DMS114 treated with DMSO at 0.1 percent for 48 hours (cell line): ENCODE data around the gene RHOF.
A peak's percentile ranks its signal among the peaks of the same experiment; 100 is the strongest.

Experiments used
- DNase-seq: peaks from one replicate; lab custom pipeline; 2025; ENCODE audit not compliant: unreplicated experiment; lab: John Stamatoyannopoulos, UW

The RHOF gene, protein sequence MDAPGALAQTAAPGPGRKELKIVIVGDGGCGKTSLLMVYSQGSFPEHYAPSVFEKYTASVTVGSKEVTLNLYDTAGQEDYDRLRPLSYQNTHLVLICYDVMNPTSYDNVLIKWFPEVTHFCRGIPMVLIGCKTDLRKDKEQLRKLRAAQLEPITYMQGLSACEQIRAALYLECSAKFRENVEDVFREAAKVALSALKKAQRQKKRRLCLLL

GRCh38 chr12:121793440-121793837 lies at the start of gene RHOF:
TSS of gene RHOF (minus strand) at chr12:121793688. CDS start at chr12:121793633, 55 bp downstream.
- no peak for DNase-seq

DNA sequence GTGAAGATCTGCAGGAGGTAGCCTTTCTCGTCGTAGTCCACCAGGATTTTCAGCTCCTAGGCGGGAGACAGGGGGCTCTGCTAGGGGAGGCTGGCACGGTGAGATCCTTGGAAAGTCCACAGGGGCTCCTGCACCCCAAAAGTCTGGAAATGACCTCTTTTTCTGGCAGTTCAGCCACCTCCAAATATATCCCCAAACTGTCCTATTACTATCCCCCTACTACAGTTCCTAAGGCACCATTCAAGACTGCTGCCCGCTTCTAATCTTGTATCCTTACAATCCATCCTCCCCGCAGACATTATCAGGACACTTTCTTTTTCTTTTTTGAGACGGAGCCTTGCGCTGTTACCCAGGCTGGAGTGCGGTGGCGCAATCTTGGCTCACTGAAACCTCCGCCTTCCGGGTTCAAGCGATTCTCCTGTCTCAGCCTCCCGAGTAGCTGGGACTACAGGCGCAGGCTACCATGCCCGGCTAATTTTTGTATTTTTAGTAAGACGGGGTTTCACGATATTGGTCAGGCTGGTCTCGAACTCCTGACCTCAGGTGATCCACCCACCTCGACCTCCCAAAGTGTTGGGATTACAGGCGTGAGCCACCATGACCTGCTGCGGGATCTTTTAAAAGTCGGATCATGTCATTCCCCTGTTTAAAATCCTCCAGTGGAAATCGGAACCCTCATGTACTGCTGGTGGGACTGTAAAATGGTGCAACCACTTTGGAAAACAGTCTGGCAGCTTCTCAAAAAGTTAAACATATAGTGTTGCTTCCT lies 46.7 kb upstream of the RHOF start:
- no peak for DNase-seq

GRCh38 chr12:121839106-121839992 lies 45.9 kb upstream of the RHOF start:
- DNase-seq: peak; percentile 97

DNA sequence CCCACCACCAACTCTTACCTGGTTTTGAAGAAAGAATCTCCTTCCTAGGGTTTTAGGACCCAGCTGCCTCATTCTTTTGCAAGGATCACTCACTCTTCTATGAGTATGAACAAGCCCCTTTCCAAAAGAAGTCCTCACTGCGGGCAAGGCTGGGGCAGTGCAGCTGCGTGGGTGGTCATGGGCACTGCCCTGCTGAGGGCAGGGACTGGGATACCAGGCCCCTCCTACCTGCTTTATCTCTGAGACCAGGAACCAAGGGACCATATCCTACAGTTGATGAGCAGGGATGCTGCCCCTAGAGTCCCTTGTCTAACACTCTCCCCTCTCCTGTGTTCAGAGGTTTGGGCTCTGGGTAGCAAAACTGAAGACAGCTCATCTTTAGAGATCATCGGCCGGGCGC lies 44.6 kb upstream of the RHOF start:
- no peak for DNase-seq

- no peak for DNase-seq
Observed at GRCh38 chr12:121837680-121838079, 44.2 kb upstream of the RHOF start.

DNA sequence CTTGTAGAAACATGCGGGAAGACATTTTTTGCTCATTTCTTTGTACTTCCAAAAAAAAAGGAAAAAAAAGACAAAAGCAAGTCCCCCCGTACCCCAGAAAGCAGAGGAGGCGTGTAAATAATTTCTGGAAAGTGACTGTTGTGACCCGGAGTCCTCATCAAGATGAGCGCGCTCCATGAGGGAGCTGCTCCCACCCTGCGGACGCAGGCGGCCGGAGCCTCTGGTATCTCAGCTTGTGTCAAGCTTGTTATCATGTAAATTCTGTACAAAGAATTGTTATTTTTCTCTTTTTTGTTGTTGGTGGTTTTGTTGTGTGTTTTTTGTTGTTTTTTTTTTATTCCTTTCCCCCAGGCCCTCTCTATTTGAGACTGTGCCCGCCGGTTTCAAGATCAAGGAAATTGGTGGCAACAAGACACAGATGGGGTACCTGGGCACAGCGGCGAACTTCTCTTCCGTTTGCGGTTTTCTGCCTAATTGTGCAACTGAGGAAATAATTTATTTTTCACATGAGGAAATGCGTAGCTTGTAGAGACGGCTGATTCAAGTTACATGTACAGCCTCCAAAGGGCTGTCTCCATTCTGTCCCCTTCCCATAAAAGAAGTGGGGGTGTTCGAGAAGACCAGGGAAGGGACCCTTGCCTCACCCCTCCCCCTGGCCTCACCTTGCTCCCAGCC lies 38.2 kb upstream of the RHOF start:
- no peak for DNase-seq

DNA sequence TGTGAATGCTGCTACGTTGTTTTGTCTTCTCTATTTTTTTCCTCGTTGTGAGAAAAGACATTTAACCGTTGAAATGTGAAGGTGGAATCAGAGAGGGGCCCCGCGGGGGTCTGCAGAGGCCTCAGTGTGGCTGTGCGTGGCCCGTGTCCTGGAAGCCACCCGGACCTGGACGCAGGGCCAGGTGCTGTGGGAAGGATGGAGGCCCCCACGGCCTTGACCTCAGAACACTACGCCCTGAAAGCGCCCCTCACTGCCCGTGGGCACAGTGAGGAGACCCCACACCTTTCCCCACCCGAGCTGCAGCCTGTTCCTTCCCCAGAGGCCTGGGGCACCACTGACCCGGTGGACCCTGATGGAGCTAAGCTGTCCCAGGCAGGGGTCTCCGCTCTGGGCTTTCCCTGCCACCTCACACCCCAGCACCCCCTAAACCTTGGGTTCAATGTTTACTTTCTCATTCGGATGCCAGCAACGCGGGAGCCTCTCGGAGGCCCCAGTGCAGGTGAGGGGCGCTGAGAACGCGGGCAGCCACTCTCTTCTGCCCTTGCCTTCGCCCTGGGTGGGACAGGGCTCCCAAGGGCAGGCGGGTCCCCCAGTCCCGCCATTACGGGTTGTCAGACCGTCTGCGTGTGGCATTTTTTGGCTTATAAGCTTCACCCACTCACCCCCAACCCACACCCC lies 37.2 kb upstream of the RHOF start:
- no peak for DNase-seq

- DNase-seq: no peak
Observed at GRCh38 chr12:121830134-121830533, 36.6 kb upstream of the RHOF start.

GRCh38 chr12:121829250-121829918 lies 35.9 kb upstream of the RHOF start:
- DNase-seq: no peak

- no peak for DNase-seq
Observed at GRCh38 chr12:121828826-121829225, 35.3 kb upstream of the RHOF start.

DNA sequence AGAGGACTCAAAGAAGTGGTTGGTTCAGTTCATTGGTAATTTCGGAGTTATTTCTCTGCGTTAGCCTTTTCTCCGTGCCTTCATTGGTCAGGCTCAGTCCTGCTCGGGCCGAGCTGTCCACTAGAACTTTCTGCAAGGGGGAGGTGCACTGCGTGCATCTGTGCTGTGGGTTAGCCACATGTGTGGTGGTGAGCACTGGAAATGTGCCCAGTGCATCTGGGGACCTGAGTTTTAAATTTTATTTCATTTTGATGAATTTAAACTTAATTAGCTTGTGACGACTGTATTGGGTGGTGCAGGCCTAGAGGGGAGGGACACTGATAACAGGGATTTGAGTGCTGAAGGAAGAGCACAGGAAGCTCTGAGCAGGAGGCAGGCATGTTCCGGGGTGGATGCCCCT lies 34.8 kb upstream of the RHOF start:
- DNase-seq: no peak

DNA sequence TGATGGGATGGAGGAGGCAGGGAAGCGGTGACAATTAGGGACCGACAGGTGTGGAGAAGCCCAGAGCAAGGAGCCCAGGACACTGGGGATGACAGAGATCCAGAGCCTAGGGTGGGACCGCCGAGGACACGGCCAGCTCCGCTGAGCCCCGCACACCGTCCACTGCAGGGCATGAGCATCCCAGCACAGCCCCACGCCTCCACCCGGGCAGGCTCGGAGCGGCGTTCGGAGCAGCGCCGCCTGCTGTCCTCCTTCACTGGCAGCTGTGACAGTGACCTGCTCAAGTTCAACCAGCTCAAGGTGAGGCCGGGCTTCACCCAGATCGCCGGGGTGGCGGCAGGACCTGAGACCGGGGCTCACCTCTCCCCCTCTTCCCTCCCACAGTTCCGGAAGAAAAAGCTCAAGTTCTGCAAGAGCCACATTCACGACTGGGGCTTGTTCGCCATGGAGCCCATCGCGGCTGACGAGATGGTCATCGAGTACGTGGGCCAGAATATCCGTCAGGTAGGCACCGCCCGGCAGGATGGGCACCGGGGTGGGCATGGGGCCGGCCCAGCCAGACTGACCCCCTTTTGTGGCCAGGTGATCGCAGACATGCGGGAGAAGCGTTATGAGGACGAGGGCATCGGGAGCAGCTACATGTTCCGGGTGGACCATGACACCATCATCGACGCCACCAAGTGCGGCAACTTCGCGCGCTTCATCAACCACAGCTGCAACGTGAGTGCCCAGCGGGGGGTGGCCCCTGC lies 34.0 kb upstream of the RHOF start:
- no peak for DNase-seq

DNA sequence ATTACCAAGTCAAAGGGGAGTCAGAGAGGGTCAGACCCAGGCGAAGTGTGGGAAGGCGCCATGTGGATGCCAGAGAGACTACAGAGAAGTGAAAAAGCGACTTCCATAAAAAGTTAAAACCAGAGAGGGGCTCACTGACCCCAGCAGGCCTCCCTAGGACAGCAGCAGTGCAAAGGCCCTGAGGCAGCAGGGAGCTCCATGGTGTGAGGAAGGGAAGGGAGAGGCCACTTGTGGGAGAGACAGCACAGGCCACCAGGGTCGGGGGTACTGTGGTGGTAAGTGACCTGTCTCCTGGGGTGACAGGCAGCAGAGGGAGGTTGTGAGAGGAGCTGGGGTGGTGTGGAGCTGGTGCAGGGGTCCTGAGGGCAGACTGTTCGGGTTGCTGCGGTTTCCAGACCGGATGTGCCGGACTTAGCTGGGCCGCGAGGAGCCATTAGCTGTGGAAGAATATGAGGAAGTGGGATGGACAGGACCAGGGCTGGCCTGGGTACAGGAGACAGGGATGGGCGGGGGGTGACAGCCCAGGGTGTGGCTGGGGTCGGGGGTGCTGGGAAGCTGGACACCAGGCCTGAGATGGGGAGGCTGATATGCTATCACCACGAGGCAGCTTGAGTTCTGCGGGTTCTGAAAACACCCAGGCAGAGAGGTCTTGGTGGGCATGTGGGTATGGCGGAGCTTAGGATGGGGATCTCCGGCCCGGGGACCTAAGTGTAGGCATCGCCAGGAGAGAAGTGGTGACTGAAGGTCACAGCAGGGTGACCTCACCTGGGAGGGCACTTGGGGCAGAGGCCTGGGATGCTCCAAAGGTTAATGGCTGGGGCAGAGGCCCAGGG lies 33.0 kb upstream of the RHOF start:
- DNase-seq: no peak

DNA sequence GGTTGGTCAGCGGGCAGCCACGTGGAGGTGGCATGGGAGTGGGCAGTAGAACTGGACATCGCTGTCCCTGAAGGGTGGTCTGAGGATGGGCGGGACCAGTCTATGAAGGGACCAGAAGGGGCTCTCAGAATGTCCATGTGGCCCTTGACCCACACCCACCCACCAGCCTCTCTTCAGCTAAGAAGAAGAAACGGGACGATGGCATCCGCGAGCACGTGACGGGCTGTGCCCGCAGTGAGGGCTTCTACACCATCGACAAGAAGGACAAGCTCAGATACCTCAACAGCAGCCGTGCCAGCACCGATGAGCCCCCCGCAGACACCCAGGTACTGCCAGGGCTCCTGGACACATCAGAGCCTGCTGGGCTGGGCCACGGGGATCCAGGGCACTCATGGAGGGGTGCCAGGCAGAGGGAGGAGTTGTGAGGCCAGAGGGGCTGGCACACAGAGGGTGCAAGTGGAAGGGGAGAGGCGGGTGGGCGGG lies 31.6 kb upstream of the RHOF start:
- no peak for DNase-seq

GRCh38 chr12:121823727-121824115 lies 30.2 kb upstream of the RHOF start:
- DNase-seq: no peak

DNA sequence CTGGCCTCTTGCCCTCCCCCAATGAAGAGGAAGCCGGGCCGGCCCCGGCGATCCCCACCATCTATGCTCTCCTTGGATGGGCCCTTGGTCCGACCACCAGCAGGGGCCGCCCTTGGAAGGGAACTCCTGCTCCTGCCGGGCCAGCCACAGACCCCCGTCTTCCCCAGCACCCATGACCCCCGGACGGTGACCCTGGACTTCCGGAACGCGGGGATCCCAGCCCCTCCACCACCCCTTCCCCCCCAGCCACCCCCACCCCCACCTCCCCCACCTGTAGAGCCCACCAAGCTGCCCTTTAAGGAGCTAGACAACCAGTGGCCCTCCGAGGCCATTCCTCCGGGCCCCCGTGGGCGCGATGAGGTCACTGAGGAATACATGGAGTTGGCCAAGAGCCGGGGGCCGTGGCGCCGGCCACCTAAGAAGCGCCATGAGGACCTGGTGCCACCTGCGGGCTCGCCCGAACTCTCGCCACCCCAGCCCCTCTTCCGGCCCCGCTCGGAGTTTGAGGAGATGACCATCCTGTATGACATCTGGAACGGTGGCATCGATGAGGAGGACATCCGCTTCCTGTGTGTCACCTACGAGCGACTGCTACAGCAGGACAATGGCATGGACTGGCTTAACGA lies 29.7 kb upstream of the RHOF start:
- no peak for DNase-seq

DNA sequence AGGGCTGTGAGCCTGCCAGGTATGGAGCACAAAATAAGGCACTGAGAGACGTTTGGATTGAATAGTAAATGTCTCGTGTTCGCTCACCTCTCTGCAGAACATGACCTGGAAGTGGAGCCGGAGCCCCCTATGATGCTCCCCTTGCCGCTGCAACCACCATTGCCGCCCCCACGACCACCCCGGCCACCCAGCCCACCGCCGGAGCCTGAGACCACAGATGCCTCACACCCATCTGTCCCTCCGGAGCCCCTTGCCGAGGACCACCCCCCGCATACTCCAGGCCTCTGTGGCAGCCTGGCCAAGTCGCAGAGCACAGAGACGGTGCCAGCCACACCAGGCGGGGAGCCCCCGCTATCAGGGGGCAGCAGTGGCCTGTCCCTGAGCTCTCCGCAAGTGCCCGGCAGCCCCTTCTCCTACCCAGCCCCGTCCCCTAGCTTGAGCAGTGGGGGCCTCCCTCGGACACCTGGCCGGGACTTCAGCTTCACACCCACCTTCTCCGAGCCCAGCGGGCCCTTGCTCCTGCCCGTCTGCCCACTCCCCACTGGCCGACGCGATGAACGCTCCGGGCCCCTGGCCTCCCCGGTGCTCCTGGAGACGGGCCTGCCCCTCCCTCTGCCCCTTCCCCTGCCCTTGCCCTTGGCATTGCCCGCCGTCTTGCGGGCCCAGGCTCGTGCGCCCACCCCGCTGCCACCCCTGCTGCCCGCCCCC lies 29.1 kb upstream of the RHOF start:
- no peak for DNase-seq
